GM19351 (cell line): ENCODE data around the gene RTN4RL2.

Experiments used
- ATAC-seq: cut with Tn5 transposase; IDR thresholded peaks from one replicate; pipeline ENCODE4 v1.9.1; 2021; ENCODE audit warnings: mild to moderate bottlenecking, moderate library complexity; ENCODE audit not compliant: unreplicated experiment

Gene RTN4RL2

DNA sequence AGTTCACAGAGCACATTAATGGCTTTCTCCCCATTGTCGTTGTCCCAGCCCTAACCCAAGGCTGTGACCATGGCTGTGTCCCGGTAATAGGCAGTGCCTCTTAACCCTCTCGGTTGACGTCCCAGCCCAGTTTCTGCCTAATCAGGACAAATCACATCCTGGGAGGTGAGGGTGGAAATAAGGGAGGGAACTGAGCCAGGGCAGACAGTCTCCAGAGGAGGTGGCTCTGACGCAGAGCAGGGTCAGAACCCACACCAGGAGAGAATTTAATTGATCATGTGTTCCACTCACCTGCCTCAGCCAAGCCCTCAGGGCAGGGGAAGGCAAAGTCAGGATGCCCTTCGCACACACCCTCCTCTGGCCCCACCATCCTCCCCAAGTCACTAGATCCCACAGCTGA, 38.2 kb downstream of the RTN4RL2 start:
- no peak for ATAC-seq

DNA sequence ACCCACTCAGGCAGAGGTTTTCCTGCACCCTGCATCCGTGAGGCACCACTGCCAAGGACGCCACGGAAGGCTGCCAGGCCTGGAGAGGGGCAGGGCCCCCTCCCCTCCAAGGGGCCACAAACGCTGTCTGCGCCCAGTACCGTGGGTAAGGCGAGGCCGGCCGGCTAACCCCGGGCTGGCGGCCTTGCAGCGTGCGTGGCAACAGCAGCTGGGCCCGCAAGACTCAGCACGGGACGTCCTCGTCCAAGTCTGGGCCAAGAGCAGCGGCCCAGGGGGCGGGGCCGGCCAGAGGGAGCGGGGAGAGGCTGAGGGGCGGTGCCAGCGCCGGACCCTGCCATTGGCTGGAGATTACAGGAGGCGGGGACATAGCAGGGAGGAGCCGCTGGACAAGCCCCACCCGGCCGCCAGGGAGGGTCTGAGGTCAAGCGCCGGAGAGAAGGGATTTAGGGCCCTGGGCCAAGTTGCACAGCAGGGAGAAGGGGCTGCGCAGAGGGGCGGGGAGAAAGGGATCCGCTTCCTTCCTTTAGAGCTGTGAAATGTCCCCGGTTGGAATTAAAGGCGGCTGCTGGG, 39.2 kb downstream of the RTN4RL2 start:
- peak; percentile 59 for ATAC-seq

DNA sequence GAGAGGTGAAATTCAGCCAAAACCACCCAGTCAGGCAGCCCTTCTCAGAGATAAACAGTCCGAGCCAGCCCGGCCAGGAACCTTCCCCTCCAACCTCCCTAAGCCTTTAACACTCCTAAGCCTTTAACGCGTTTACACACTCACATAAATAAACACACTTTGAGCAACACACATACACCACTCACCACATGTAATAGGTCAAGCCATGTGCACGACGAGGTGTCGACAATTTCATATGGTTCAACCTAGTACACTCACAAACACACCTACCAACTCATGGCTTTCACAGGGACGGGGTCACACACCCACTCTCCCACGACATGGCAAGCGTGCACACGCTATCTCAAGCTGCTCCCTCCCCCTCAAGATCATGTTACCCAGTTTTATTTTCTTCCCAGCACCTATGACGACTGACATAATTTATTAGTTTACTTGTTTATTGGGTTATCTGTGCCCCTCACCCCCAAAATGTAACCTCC, 39.7 kb downstream of the RTN4RL2 start:
- no peak for ATAC-seq

DNA sequence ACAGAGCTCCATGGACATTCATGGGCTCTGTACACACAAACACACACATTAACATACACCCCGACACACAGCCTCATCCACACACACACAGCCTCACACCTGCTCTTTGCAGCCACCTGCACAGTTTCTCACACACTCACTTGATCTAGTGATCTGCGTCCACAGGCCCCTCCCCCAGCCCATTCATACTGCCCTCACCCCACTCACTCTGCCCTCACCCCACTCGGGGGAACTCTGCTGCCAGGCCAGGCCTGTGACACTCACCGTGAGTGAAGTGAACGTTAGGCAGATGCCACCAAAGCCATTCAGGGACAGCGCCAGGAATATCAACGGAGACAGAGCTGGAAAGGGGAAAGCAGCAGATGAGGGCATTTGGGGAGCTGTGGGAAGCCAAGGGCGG, 40.2 kb downstream of the RTN4RL2 start:
- ATAC-seq, result no peak

DNA sequence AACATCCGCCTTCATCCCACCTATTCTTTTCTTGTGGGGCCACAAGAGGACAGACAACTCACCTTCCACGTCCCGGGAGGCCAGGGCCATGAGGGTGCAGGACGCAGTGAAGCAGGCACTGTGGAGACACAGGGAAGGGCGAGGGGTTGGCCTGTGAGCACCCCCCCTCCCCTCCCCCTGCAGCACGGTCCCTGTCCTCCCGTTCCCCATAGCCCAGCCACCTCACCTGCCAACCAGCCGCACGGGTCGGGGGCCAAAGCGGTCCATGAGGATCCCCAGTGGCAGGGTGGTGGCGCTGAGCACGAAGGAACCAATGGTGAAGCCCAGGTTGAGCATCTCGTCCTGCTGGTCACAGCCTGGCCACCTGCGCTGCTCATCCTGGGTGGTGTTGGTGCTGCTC, 40.6 kb downstream of the RTN4RL2 start:
- no peak for ATAC-seq

DNA sequence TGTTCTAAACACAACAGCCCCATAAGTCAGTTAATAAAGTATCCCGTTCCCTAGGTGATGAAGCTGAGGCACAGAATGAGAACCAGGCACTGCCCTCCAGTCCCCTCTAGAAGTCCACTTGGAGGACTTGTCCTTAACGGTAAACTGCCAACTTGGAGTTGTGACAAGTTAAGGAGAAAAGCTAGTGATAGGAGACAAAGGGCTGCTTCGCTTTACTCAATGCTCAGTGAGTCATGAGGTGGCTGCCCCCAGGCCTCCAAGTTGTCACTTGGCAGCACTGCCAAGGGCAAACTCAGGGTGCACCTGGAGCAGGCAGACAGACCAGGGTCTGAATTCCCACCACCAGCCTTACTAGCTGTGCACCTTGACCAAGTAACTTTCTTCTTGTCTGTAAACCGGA, 41.6 kb downstream of the RTN4RL2 start:
- no peak for ATAC-seq

DNA sequence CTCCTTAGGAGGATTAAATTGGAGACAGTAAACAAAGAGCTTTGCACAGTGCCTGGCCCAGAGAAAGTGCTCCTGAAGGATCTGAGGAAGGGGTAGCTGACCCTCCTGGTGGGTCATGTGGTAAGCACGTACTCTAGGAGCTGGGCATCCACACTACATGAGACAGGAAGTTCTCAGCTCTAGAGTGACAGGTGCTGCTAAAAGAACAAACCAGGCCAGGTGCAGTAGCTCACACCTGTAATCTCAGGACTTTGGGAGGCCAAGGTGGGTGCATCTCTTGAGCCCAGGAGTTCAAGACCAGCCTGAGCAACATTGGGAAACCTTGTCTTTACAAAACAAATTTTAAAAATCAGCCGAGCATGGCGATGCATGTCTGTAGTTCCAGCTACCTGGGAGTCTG, 42.0 kb downstream of the RTN4RL2 start:
- ATAC-seq, result no peak

DNA sequence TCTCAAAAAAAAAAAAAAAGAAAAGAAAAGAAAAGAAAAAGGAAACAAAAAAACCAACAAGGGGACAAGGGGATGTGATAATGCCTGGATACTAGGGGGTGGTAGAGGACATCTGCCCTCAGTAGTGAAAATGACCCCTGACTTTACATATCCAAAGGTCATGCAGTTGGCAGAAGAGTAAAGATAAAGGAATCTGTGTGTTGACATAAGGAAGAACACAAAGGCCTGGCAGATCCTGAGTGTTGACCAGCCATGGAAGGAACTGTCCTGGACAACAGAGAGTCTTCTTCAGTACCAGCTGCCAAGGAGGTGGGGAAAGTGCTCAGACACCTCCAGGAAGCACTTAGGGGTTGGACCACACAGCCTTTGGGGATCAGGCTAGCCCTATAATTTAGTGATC, 42.5 kb downstream of the RTN4RL2 start:
- ATAC-seq, result no peak

DNA sequence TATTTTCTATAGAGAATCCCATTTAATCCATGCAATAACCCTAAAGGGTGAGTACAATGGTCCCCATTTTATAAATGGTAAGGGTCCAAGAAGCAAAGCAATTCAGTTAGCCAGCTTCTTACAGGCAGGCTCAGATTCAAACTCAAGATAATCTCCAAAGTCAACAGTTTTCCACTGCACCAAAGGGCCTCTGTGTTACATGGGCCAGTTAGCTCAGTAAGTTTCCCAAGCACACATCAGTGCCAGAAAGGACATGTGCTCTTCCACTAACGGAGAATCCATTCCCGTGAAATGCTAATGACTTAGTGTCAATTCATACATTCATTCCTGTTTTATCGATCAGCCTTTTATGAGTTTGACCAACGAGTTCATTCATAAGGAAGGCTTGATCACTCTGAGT, 44.2 kb downstream of the RTN4RL2 start:
- ATAC-seq, result no peak

DNA sequence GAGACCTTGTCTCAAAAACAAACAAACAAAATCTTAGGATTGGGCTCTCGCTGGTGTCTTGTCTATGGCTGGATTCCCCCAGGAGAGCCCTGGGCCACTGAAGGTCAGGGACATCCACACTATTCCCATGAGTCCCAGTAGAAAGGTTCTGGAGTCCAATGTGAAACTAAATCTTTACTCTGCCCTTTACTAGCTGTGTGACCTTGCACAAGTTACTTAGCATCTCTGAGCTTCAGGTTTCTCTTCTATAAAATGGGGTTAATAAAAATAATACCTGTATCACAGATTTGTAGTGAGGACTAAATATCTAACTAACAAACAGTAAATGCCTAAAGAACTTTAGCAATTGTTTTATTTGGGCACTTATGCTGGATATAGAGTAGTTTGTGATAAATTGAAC, 46.2 kb downstream of the RTN4RL2 start:
- ATAC-seq, result no peak

DNA sequence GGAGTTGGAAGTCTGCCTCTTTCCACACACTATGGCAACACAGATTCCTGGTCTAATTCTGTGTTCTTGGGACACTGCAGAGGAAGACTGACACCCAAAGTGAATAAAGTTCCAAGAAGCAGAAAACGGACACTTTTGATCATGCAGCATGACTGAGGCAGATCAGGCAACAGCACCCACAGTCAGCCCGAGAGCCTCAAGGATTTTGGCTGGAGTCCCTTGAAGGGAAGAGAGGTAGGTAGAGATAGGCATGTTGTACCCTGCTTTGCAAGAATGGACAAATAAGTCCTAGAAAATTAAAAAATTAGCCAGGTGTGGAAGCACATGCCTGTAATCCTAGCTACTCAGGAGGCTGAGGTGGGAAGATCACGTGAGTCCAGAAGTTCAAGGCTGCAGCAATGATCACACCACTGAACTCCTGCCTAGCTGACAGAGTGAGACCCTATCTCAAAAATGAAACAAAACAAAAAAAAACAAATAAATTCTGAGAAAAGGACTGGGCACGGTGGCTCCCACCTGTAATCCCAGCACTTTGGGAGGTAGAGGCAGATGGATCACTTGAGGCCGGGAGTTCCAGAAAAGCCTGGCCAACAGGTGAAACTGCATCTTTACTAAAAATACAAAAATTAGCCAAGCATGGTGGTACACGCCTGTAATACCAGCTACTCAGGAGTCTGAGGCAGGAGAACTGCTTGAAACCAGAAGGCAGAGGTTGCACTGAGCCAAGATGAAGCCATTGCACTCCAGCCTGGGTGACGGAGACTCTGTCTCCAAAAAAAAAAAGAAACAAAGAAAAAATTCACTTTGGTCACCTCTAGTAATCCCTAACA, 48.2 kb downstream of the RTN4RL2 start:
- ATAC-seq, result no peak

DNA sequence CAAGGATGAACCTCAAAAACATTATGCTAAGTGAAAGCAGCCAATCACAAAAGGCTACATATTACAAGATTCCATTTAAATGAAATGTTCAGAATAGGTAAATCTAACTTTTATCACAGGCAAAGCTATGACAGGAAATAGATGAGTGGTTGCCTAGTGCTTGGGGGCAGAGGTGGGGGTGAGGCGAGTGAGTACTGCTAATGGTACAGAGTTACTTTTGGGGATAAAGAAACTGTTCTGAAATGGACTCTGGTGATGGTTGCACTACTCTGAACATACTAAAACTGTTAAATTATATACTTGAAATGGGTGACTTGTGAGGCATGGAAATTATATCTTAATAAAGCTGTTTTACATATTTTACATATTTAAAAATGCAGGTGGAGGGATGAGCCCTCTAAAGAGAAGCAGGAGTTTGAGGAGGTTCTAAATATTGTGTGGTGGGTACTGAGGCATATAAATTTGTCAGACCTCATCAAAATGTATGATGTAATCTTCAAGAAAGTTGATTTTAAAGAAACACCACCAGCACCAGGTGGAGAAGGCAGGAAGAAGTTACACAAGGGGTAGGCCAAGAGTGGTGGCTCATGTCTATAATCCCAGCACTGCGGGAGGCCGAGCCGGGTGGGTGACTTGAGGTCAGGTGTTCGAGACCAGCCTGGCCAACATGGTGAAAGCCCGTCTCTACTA, 51.6 kb downstream of the RTN4RL2 start:
- no peak for ATAC-seq

DNA sequence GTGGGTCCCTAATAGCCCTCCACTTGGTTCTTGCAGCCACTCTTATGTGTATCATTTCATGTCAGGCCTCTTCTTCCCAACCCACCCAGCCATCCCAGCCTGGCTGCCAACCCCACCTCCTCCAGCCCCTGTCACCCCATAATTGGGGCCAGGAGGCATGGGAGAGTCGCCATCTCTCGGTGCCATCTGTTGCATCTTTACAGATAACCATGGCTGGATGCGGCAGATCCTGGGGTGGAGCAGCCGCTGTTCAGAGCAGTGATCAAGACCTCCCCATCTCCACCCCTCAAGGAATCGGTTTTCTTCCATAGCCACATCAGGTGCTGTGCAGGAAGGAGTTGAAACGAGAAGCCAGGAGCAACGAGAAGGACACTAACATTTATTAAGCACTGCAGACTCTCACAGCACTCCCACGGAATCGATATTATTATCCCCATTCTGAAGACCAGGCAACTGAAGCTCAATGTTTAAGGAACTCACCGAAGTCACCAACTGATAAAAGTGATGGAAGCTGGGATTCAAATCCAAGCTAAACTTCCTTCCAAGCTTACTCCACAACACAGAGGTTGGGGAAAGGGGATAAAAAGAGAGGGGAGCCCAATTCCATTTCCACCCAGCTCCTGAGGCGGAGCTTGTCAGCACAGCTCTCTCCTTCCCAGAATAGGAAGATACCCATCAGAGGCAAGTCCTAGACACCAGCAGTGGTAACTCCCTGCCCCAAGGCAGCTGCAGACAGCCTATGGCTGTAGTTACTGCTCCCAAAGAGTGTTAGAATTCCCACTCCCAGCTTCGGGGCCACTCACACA, 52.5 kb downstream of the RTN4RL2 start:
- ATAC-seq, result no peak

DNA sequence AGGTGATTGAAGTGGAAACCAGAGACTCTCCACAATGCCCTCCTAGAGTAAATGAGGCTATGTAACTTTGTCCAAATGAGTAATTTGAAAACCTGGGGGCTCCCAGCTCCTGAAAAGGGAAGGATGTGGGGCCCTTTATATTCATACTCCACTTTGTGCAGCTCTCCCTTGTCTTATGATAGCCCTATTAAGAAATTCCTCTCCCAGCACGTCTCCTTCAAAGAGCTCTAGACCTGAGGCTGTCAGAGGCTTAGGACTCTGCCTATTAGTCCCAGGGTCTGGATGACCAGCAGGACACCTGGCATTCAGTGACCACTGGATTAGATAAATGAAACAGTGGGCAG, 53.1 kb downstream of the RTN4RL2 start:
- ATAC-seq, result no peak

DNA sequence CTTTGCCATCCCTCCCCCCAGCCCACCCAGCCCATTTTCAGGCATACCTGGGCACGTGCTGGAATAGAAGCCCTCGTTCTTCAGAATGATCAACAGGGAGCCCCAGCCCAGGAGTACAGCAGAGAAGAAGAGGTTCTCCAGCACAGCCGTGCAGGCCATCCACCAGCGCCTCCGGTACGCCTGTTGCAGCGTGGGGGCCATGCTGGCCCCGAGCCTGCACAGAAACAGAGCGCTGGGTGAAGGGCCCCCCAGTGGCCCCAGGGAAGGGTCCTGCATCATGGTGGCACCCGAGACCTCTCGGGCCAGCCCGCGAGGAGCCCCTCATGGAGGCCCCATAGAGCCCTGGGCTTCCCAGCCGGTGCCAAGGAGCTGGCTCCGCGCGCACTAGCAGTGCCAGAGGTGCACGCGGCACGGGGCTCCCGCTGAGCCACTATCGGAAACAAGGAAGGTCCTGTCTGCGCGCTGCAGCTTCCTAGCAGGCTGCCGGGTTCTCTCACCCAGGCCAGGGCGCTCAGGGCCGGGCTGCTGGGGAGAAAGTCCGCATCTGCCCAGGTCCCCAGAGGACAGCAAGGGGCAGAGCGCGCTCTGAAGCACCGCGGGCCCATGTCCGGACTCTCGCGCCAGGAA, 53.7 kb downstream of the RTN4RL2 start:
- peak; percentile 41 for ATAC-seq

DNA sequence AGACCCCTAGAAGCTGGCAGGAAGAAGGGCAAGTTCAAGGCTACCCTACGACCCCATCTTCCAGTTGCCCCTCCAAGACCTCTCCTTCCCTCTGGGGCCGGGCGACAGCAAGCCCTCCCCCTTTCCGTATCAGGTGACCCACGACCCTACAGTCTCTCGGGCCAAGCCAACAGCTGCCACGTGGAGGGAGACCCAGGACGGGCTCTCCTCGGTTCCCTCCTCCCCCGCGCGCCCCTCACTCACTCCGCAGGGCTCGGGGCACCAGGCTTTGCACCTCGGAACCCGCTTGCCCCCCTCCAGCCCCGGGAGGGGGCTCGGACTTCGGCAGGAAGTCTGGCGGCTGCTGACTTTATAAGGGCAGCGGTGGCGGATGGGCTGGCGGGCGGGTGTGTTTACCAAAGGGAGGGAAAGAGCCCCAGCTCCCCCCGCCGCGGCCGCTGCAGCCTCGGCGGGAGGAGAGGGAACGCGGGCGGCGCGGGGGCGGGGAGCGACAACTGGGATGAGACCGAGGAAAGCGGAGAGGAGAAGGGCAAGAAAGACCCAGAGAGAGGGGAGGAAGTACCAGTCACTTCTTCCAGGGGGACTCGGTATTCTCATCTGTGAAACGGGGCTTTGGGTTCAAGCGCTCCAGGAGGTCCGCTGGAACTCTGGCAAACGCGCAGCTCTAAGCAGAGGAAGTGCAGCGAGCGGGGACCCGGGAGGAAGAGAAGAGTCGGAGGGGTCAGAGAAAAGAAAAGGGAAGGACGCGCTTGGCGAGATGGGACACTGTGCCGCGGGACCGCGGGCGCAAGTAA, 54.4 kb downstream of the RTN4RL2 start:
- peak; percentile 42 for ATAC-seq

DNA sequence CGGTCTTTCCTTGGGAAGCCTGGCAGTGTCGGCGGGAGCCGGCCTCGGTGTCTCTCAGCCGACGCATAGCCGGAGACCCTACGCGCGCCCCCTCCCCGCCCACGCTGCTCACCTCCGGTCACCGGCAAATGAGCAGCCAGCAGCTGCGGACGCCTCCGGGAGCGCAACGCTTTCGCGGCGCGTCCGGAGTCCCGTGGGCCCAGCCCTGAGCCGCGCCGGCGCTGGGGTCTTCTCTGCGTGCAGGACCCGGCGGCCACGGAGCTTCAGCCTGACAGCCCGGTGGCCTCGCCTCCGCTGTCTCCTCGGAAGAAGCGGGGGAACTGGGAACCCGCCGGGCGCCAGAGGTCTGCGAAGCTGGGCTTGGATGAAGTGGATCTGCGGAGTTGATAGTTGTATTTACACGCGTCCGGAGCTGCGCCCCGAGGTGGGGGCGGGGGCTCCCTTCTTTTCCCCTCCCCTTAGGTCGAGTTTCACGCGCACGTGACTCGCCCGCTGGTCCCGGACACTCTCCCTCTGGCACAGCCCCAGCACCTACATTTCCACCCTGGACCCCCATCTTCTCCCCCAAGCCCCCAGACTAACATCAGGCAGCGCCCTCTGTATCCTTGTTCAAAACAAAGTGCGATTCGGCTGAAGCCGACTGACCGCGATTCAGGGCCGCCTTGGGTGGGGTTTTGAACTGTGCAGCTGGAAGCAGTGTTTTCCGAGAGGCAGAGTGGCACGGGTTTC, 55.2 kb downstream of the RTN4RL2 start, which contains the start of gene SLC43A1:
Gene SLC43A1 (minus strand): TSS at position 371 of the 729 bp plus-strand sequence. CDS start 1,591 bp downstream, outside the sequence.
- peak; percentile 39 for ATAC-seq

DNA sequence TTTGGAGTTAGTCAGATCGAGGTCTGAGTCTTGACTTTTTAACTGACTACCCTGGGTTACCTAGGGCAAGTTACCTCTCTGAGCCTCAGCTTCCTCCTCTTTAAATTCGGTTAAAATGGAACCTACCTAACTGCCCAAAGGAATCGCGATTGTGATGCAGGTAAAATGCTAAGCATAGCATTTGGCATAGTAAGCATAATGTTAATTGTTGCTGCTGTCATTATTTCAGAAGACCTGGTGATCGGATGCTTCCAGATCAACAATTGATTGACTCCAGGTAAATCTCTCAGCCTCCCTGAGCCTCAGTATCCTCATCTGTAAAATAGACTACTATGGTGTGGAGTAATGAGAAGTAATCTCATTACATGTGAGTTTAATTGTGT, 55.7 kb downstream of the RTN4RL2 start:
- no peak for ATAC-seq

DNA sequence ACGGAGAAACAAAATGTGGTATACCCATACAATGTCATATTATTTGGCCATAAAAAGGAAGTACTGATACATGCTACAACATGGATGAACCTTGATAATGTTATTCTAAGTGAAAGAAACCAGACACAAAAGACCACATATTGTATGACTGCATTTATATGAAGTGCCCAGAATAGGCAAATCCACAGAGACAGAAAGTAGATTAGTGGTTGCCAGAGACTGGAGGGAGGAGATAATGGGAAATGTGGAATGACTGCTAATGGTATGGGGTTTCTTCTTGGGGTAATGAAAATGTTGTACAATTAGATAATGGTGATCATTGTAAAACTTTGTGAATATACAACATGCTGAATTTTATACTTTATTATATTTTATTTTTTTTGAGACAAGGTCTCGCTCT, 60.8 kb downstream of the RTN4RL2 start:
- ATAC-seq, result no peak
